ENCODE measurements around the gene IFT43. TPM values are rescaled to one million over a fixed set of nuclear protein-coding genes. Genes with fewer than 3 reads are reported as not detected.

IFT43 gene
- total and polyA plus RNA-seq, 9 of the 15 experiments (the other 6 are each of a cell fraction or from before 2014, with no cell fraction given), result 4.9 to 12.8 (median 8.0) TPM

GRCh38 chr14:75982266-75983018 is 3.1 kb upstream of the IFT43 start:
- intact Hi-C loops (cut with micrococcal nuclease), result loop anchor here (1.0 to 5.0 kb wide), 4 partner anchors 76 to 405 kb away; partner anchors contain the start of gene FLVCR2
- H4K20me1 ChIP-seq (replicated peaks; ENCODE audit: control insufficient read depth, insufficient read depth, low read length), result no peaks in the 10 kb centered on the region
- POLR2A ChIA-PET, result interaction anchor here (0.6 to 1.0 kb wide), 4 partner anchors 16 to 665 kb away, joined by 3 to 7 read pairs (median 4); no protein-coding TSS in a partner anchor
- in situ Hi-C loops (cut with MboI), result loop anchor here (5.0 to 10.0 kb wide), 3 partner anchors 75 to 408 kb away; partner anchors contain the start of gene FLVCR2
- H3K9me1 ChIP-seq (ENCODE audit: control insufficient read depth, insufficient read depth, low read length), result no peaks in the 10 kb centered on the region
- ATAC-seq (peak; percentile 88), DNase-seq (ENCODE audit: extremely low read depth in 1 of 4, low spot score in 3 of 4) (peak; percentile 67 to 80 (median 71)), FAIRE-seq (no peak)
- peak overlapping the region; percentile 92 for H2AFZ ChIP-seq (ENCODE audit: low read depth, low read length)
- BruUV-seq (replicated peaks), result no TSS peak
- no peaks in the 10 kb centered on the region for H3K9me3 ChIP-seq (replicated peaks; ENCODE audit: control insufficient read depth, insufficient read depth, low read depth, low read length)
- peak overlapping the region; percentile 55; the same call in 1 of the 3 replicates for H3K27ac ChIP-seq (ENCODE audit: extremely low read depth, low read depth, low read length)
- CTCF ChIA-PET (ENCODE audit: low intra/inter-chr PET ratio), result interaction anchor here (0.9 to 4.5 kb wide), 5 partner anchors 76 to 273 kb away, joined by 3 to 45 read pairs (median 6); no protein-coding TSS in a partner anchor
- no peaks in the 10 kb centered on the region for H3K27me3 ChIP-seq (ENCODE audit: control insufficient read depth in 2 of 2, insufficient read depth in 2 of 2, low read length in 2 of 2)
- H3K4me3 ChIP-seq, result peak overlapping the region; percentile 72
- peak overlapping the region; percentile 74 for H3K4me2 ChIP-seq (ENCODE audit: insufficient read depth, low read length)
- H3K4me1 ChIP-seq (replicated peaks in 1 of 2; ENCODE audit: control insufficient read depth in 2 of 2, insufficient read depth in 2 of 2, low read length in 2 of 2), result peaks cover 4 to 22% of the 10 kb centered on the region in 2 experiments; a peak in 4 of 5 replicates
- peak overlapping the region; percentile 68 to 88 for H3K9ac ChIP-seq (ENCODE audit: insufficient read depth in 1 of 2, low read depth in 2 of 2, low read length in 2 of 2)
- WGBS (ENCODE audit: insufficient coverage, low coverage, missing lambda C conversion rate), result 2% methylated on average over 36 of the region's 77 CpGs
- H3K79me2 ChIP-seq (ENCODE audit: control insufficient read depth, insufficient read depth, low read length), result no peaks in the 10 kb centered on the region
- no peaks in the 10 kb centered on the region for H3K36me3 ChIP-seq (ENCODE audit: control insufficient read depth, insufficient read depth, low read length)
- TF ChIP-seq FOXO4 (CRISPR knock-in tag; IDR thresholded peaks at IDR 0.05), result no peak
- TF ChIP-seq HNRNPUL1 (IDR thresholded peaks at IDR 0.05; ENCODE audit: low read length), result no peak
- no peak for TF ChIP-seq ZNF121 (CRISPR knock-in tag; conservative IDR thresholded peaks at IDR 0.05)
- TF ChIP-seq SRSF7 (optimal IDR thresholded peaks at IDR 0.05; ENCODE audit: low read depth, low read length), result no peak
- no peak for TF ChIP-seq SRF (CRISPR knock-in tag; IDR thresholded peaks at IDR 0.05)
- TF ChIP-seq HIVEP1 (CRISPR knock-in tag; IDR thresholded peaks at IDR 0.05), result no peak
- no peak for TF ChIP-seq ZBTB43 (CRISPR knock-in tag; IDR thresholded peaks at IDR 0.05)
- TF ChIP-seq PHF8 (IDR thresholded peaks at IDR 0.05; ENCODE audit: borderline replicate concordance, low read length), result peak; percentile 31; the same call in 1 of the 2 replicates
- no peak for TF ChIP-seq BDP1 (IDR thresholded peaks at IDR 0.05; ENCODE audit: insufficient read depth, insufficient read length)
- peak; percentile 63 for TF ChIP-seq NFIC (IDR thresholded peaks at IDR 0.05)
- TF ChIP-seq VEZF1 (CRISPR knock-in tag; IDR thresholded peaks at IDR 0.05), result peak; percentile 49
- peak; percentile 52 to 65 for TF ChIP-seq RAD21 (CRISPR knock-in tag; conservative IDR thresholded peaks at IDR 0.05 in 1 of 2, IDR thresholded peaks at IDR 0.05 in 1 of 2)
- no peak for TF ChIP-seq YBX1 (IDR thresholded peaks at IDR 0.05)
- no peak for TF ChIP-seq ZNF282 (CRISPR knock-in tag; IDR thresholded peaks at IDR 0.05)
- TF ChIP-seq MCM2 (IDR thresholded peaks at IDR 0.05; ENCODE audit: low read depth), result no peak
- peak; percentile 32 for TF ChIP-seq PCBP1 (IDR thresholded peaks at IDR 0.05; ENCODE audit: low read depth, low read length, poor library complexity, severe bottlenecking)
- peak; percentile 42; the same call in 1 of the 2 replicates for TF ChIP-seq ZBTB7A (IDR thresholded peaks at IDR 0.05; ENCODE audit: borderline replicate concordance, control insufficient read depth, low read depth, low read length)
- no peak for TF ChIP-seq SP1 (CRISPR knock-in tag; IDR thresholded peaks at IDR 0.05)

Data from K562 (cell line).